GM10847 (cell line): ENCODE measurements around the gene SLC45A3.

Experiments
- POLR2A ChIP-seq: IDR thresholded peaks from 2 replicates; pipeline ENCODE4 v1.6.1; 2011; ENCODE audit not compliant: insufficient read length; ENCODE audit errors: extremely low read depth

Gene SLC45A3

DNA sequence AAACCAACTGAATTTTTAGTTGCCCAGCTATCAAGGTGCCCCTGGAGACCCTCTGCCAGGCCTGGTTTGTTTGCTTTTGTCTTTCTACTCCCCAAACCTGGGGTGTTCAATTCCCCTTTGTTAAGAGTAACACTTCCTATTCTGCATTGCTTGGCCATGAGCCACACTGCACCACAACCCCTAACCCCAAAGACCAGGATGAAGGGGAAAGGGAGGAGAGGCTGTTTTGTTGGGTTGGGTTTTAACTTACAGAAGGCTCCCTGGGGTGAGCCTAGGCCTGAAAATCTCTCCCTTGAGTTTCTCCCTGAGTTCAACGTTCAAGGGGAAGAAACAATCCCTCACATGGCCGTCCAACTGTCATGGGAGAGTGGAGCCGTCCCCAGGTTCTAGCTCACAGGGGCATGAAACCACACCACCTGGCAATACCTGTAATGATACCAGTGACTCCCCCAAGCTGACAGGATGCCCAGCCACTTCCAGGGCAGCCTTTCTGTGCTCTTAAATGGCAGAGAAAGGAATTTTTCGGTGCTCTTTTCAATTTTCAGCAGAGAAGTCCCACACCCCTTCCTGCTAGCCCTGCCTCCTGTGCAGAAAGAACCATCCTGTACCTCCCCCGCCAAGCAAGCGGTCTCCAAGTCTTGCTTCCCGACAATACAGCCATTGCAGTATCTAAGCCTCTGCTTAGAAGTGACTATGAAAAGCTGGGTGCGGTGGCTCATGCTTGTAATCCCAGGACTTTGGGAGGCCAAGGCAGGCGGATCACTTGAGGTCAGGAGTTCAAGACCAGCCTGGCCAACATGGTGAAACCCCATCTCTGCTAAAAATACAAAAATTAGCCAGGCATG, 14.9 kb downstream of the SLC45A3 start:
- TF ChIP-seq POLR2A = no peak

DNA sequence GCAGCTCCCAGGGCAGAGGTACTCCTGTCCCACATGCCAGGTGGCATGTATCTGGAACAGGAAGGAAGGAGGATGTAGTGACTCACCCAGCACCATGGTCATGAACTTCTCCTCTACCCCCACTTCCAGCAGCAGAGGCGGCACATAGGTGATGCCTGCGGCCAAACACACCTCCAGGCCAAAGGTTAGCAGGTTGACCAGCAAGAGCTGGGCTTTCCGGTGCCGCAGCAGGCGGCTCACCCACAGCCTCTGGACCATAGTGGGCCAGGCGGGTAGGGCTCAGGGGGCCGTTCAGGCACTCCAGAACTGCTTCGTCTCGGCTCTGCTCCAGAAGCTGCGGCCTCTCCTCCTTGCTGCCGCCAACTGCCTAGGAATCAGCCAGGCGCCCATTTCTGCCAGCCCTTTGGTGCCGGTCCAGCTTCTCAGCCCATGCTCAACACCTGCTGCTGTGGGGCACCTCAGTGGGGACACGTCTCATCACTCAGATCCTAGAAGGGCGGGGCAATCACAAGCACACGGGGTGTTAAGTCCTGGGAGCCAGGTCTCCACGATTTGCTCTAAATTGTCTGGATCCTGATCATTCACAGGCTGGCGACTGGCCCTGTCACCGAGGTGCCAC, 15.8 kb downstream of the SLC45A3 start:
- no peak for TF ChIP-seq POLR2A

DNA sequence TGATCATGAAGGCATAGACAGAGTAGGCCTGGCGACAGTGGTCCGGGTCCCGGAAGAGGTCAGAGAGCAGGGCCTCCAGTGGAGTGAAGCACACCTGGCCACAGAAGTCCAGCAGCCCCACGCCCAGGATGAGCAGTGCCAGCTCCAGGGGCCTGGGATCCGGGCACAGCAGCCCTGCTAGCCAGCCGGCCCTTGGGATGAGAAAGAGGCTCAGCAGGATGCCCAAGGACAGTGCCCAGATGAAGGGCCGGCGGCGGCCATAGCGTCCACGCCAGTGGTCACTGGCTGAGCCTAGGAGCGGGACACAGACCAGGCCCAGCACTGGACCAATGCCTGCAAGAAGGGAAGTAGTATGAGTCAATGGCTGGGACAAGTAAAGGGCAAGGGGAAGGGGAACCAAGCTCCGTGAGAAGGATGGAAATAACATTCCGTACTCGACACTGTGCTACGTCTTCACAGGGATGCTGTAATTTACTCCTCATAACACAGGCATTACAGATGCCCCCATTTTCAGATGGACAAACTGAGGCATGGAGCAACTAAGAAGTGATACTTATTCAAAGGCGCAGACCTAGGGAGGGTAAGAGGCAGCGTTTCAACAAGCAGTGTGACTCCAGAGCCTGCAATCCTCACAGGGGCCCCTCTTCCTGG, 16.9 kb downstream of the SLC45A3 start:
- TF ChIP-seq POLR2A = no peak

DNA sequence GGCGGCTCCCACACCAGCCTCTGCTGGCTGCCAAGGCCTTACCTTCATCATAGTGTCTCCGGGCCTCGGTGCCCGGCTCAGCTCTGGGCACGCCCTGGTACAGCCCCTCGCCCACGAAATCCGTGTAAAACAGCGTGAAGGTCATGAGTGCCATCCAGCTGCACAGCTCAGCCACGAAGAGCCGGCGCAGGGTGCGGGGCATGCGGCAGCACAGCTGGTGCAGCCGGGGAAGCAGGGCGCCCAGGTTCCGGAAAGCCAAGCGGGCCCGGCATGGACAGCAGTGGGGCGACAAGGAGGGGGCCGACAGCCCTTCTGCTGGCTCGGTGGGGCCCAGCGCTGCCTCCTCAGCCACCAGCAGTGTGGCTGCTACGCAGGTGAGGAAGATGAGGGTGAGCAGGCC, 17.5 kb downstream of the SLC45A3 start:
- no peak for TF ChIP-seq POLR2A

DNA sequence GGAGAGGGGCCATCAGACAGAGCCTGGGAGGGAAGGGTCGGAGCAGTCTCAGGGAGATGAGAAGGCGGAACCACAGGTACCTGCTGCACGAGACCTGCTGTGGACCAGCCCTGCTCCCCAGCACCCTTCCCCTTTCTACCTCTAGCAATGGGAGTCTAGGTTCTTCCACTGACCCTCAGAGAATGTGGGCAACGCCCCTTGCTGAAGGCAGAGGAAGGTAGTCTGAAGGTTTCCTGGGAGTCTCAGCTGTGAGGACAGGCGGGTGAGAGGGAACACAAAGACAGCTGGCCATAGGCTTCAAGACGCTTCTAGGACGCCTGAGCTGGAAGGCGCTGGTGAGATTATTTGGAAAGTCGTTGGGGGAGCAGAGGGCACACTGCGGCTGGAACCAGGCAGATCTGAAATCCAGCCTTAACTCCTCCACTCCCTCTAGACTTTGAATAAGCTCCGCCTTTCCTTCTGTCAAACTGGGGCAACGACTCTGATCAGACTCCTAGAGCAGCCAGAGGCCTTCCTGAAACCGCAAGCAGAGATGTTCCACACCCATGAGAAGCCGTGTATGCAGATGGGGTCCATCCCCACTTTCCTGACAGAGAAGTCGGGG, 18.1 kb downstream of the SLC45A3 start:
- no peak for TF ChIP-seq POLR2A

DNA sequence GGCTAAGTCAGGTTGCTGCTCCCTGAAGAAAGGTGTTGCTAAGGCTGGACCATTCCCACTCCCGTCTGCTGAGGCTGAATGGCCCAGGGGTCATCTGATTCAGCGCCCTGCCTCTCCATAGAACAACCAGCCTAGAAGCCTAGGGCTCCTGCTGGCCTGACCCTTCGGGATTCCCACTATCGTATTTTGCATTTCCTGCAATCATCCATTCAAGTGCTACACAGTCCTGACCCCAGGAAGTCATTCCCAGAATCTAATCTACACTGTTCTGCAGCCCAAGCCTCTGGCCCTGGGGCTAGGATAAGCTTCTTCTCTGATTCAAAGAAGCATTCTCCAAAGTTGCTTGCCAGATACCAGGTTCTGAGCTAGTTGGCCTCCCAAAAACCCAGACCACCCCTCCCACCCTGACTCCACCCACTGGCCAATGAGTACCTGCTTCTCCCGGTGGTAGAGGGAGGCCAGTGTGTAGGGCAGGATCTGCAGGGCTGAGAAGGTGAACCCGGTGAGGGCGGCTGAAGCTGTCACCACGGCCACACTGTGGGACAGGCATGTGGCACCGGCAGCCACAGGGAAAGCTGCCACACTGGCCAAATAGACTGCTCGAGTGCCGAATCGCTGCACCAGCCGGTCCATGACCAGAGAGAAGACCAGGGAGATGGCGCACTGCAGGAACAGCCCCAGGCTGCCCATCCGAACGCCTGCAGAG, 18.7 kb downstream of the SLC45A3 start:
- no peak for TF ChIP-seq POLR2A

DNA sequence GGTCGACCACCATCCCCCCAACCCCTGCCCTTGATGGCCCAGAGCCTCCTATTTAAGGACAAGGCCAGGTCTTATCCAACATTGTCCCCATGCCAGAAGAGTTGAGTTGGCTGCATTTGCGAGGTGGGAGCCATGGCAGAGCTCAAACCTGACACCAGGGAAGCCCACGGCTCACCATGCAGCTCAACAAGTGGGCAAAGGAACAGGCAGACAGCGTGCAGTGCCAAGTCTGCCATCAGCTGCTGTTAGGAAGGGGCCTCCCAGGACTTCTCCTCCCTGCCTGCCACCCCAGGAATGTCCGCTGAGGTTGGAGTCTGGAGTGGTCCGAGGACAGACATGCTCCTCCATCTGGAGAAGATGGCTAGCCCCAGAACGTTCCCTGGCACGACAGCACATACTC, 19.9 kb downstream of the SLC45A3 start:
- no peak for TF ChIP-seq POLR2A

DNA sequence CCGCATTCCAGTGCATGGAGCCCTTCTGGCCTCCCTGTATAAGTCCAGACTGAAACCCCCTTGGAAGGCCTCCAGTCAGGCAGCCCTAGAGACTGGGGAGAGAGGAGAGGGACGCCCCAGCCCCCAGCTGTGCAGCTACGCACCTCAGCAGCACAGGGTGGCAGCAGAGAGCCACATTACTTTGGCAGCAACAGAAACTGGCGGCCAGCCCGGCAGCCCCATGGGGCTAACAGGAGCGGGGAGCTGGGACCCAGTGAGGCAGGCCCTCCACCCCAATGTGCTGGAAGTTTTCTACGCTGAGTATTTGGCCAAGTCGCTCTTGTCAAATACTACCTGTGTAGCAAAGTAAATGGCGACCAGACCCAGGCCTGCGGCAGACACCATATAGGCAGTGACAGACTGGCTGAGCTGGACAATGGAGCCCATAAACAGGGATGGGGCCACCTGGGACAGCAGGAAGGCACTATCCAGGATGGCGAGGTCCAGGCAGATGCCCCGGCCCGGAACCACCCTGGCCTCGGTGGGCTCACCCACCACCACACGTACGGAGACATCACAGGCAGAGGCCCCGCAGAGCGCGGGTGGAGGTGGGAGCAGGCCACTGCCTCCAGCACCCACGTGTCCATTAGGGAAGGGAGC, 21.2 kb downstream of the SLC45A3 start:
- no peak for TF ChIP-seq POLR2A

DNA sequence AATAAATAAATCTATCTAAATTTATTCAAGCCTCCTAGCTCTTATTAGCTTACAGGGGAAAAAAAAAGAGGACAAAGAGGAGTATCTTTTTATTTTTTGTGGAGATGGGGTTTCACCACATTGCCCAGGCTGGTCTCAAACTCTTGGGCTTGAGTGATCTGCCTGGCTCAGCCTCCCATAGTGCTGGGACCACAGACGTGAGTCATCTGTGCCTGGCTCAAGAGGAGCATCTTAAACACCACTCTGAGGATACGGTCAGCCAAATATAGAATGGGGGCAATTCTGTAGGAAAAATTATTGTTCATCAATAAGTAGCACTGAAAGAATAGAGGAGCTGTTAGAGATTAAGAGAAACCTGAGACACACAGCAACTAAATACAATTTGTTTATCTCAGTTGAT, 24.1 kb downstream of the SLC45A3 start:
- no peak for TF ChIP-seq POLR2A

DNA sequence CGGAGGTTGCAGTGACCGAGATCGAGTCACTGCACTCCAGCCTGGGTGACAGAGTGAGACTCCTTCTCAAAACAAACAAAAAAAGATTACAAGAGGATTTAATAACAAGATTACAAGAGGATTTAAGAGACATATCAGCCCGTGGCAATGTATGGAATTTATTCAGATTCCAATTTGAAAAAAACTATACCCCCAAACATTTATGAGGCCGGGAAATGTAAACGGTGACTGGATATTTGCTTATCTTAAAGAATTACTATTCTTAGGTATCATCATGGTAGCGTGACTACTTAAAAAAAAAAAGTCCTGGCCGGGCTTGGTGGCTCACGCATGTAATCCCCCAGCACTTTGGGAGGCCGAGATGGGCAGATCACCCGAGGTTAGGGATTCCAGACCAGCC, 27.3 kb downstream of the SLC45A3 start:
- TF ChIP-seq POLR2A = no peak

DNA sequence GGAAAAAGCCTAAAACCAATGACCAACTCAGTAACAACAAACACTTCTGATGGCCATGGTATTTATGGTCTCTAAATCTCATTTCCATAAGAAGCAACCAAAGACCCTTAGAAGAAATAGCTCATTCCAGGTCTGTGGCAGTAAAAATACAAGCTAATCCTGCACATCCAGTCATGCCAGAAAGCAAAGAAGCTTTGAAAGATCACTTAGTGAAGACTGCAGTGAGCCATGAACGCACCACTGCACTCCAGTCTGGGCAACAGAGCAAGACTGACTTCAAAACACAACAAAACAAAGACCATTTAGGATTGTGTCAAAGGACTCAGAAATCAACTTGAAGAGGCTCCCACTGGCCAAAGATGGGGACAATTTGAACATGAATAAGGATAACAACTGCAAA, 30.1 kb downstream of the SLC45A3 start:
- TF ChIP-seq POLR2A = no peak

DNA sequence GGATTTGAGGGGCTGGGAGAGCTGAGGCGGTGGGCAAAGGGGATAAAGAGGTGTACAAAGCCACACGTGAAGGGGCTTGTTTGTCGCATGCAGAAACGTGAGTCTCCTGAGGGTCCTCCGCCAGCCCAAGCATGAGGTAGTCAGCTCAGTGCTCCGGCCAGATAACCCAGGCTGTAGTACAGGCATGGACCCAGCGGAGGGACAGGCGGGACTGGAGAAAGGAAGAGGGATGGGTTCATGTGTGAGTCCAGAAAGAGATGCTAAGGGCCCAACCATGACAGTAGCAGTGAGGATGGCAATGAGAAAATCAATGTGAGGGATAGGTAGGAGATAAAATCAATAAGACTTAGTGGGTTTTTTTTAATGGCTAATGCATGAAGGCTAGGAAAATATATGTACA, 34.8 kb downstream of the SLC45A3 start:
- no peak for TF ChIP-seq POLR2A

DNA sequence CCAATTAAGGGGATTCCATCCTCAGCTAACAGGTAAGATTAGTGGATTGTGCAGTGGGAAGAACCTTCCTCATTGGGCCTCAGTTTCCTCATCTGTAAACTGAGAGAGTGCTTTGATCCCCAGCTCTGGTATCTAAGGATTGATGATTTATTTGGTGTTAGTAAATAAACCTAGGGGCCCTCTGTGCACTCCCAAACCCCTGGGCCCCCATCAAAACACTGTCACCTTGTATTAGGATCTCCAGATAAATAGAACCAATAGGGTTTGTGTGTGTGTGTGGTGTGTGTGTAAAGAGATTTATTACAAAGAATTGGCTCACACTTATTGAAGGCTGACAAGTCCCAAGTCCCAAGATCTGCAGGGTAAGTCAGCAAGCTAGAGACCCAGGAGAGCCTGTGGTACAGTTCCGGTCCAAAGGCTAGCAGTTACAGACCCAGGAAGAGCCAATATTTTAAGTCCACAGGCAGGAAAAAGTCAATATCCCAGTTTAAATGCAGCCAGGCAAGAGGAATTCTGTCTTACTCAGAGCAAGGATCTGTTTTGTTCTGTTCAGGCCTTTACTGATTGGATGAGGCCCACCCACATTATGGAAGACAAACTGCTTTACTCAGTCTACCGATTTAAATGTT, 37.5 kb downstream of the SLC45A3 start:
- TF ChIP-seq POLR2A = no peak

DNA sequence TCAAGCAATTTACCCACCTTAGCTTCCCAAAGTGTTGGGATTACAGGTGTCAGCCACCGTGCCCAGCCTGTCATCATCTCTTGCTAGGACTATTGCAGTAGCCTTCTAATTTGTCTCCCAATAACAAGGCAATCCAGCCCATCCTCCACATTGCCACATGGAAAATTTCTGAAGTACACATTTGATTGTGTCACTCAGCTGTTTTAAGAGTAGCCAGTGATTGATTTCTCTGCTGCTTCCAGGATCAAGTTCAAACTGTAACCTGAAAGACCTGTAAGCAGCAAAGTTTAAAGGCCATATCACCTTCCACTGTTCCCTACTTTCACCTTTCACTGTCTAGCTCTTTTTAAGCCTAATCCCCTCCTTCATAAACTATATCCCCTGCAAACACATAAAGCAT, 40.7 kb downstream of the SLC45A3 start:
- TF ChIP-seq POLR2A = no peak
